A204.1 (cell line): ENCODE data around the gene NAAA.
"Not testable (repeated sequence)": the region's sequence is repeated elsewhere in the genome, so short reads cannot be mapped to it uniquely, and the experiment has no call there.

Source experiments
- FAIRE-seq: peaks from 2 replicates; lab custom pipeline; 2012; peaks lifted over from hg19 to GRCh38; lab: Jason Lieb, UNC

Gene NAAA

DNA sequence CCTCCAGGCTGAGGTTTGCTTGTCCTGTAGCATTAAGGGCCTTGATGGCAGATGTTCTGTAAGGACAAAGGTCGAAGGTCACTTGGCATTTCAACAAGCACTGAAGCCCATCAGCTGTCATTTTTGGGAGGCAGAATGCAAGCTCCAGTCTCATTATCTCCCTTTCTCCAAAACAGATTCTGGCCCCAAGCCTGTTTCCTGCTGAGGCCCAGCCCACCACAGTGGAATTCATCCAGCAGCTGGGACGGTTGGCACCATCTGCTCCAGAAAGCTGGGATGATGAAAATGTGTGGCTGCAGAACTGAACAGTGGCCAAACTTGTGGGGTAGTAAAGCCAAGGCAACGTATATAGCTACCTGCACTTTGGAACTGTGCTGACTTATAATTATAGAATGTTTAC lies 20.9 kb downstream of the NAAA start:
- no peak for FAIRE-seq

DNA sequence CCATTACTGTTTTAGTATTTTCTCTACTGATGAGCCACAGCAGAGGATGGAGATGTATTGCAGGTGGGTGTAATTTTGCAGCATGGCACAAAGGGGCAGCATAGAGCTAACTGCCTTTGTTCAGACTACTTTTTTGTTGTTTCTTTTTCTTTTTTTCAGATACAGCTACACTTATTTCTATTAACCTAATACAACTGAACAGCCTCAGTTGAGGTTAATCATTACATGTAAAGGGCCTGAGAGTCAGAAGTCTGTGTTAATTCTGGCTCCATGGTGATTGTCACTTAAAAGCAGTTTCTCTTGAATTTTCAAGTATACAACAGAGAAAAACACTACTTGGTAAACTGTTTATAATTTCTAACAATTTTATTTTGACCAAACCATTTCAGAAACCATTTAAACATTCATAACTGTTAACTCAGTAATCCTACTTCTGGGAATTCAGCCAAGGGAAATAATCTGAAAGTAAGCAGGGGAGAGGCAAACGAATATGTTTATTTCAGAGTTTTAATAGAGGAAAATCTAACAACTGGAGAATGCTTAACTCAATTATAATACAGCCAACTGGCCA lies 24.6 kb downstream of the NAAA start:
- FAIRE-seq = peak; percentile 91

DNA sequence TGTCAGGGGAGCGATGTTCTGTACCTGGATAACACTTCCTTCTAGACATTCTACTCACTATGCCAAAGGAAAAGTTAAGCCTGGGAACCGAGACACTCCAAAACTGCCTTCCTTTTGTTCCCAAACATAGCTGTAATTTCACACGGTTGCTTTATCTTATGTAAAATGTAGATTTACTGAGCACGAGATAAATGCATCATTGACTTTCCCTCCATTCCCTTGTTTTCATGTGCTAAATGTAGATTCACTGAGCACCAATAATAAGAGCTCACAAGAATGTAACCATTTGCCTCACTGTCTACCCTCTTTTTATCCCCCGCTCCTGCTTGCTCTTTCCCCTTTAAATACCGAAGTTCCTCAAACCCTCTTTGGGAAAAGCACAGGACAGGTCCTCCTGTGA lies 27.8 kb downstream of the NAAA start:
- FAIRE-seq = no peak

DNA sequence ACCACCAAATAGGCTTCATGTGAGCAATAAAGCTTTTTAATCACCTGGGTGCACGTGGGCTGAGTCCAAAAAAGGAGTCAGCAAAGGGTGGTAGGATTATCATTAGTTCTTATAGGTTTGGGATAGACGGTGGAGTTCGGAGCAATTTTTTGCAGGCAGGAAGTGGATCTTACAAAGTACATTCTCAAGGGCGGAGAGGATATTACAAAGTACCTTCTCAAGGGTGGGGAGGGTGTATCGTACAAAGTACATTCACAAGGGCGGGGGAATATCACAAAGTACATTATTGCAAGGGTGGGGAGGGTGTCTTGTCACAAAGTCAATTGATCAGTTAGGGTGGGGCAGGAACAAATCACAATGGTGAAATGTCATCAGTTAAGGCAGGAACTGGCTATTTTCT lies 30.0 kb downstream of the NAAA start:
- FAIRE-seq = not testable (repeated sequence)

DNA sequence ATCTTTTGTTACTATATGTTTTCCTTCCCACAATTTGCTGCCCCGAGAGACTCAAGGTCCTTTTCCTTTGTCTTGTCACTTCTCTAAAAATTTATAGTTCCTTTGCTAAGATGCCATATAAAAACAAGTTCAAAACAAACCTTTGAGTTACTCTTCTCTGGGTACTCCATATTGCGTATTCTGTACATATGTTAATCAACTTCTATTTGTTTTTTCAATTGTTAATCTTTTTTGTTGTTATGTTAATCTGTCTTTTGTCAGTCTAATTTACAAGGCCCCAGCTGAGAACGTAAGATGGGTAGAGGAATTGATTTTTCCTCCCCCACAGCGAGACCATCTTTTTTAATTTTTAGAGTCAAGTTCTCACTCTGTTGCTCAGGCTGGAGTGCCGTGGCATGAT lies 31.4 kb downstream of the NAAA start:
- no peak for FAIRE-seq

DNA sequence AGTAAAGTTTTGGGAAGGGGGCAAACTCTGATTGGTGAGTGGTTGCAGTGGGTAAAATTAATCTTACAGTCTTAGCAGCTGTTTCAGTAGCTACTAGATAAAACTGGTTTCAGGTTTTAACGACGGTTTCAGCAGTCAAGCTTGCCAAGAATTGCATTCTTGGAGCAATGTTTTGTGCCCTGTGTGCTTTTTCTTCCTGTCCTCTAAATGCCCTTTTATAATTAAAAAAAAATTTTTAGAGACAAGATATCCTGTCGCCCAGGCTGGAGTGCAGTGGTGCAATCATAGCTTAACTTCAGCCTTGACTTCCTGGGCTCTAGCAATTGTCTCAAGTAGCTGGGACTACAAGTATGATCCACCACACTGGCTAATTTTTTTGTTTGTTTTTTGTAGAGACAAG lies 32.3 kb downstream of the NAAA start:
- FAIRE-seq = no peak

DNA sequence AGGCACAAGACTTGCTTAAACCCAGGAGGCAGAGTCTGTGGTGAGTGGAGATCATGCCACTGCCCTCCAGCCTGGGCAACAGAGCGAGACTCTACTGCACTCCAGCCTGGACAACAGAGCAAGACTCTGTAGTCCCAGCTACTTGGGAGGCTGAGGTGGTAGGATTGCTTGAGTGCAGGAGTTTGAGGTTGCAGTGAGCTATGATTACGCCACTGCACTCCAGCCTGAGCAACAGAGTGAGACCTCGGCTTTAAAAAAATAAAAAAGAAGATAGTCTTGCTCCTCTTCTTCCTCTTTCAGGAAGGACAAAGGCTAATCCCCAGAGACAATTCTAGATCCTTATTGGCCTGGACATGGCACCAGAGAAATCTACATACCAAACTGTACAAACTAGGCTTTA lies 32.8 kb downstream of the NAAA start:
- FAIRE-seq = no peak

DNA sequence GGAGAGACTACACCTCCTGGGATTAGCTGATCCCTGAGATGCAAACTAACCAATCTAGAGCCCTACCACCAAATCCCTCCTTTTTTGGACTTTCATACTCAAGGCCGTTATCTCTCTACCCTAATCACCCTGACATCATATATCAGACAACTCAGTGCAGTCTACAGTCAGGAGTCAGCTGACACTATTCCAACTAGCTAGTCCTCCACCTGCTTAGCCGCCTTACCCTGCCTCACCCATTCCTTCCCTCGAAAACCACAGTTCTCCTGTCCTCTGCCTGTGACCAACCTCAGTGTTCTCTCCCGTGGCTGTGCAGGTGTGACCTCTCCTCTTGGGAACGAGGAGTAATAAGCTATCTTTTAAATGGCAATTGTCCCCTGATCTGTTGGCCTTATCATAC lies 36.7 kb downstream of the NAAA start:
- no peak for FAIRE-seq

DNA sequence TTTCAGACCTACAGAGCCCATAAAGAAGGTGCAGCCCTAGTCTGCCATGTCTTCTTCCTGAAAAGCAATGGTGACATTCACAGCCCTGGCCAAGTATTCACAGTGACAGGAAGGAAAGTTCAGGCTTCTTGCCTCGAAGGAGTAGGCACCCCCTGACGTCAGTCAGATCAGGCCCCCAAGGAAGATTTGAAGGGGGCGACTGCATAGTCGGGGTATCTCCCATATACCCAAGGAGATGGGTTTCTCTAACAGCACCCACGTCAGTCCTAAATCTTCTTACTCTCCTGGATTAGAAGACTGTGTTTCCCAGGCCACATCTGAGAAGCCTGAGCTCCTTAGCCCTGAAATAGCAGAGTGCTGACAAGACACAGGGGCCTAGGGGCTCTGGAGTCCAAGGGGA lies 38.5 kb downstream of the NAAA start, which contains the start of gene PPEF2:
TSS of gene PPEF2 (minus strand) at position 101 of the 400 bp plus-strand sequence. CDS start 6,127 bp downstream, outside the sequence.
- FAIRE-seq = no peak

DNA sequence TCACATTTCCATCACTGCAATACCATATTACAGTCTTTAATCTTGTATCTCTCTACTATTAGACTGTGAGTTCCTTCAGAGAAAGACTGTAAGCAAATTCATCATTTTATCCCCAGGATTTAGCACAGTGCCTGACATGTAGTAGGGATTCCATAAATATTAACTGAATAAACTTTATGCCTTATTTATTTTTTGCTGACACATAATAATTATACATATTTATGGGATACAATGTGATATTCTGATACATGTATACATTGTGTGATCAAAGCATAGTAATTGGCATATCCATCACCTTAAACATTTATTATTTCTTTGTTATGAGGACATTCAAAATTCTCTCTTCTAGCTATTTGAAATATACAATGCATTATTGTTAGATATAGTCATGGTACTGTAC lies 42.3 kb downstream of the NAAA start:
- FAIRE-seq = no peak

DNA sequence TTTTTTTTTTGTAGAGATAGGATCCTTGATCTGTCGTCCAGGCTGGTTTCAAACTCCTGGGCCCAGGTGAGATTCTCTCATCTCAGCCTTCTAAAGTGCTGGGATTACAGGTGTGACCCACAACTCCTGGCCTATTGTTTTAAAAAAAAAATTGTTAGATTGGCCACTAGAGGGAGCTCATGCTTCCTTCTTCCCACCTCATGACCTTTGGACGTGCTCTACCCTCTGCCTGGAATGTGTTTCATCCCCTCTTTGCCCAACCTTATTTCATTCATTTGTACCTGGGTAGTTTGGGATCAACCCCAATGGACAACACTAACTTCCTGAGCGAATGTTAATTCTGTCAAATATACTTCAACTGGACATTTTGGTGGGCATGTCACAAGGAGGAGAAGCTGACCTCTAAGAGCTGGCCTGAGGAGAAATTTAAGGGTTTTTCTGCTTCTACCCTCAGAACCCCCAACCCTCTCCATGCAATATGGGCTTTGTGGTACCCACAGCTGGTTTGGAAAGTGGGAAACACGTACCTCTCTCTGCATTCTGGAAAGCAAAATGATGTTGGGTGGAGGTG lies 45.0 kb downstream of the NAAA start:
- no peak for FAIRE-seq

DNA sequence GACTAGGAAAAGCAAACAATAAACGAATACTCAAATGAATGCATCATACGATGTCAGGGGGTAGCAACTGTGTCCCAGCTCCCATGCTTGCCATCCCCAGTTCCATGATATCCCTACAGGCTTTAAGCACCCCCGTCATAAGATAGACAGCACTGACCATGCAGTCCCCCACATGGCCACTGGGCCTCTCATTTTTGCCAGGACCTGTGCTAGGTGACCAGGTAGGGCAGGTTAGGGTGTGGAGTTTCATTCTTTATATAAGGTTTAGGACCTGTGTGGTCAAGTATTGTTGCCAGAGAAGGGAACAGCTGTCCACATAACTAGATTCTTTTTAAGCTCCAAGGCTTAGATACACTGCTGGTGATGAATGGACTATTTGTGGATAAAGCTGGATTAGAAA lies 48.3 kb downstream of the NAAA start:
- FAIRE-seq = no peak

DNA sequence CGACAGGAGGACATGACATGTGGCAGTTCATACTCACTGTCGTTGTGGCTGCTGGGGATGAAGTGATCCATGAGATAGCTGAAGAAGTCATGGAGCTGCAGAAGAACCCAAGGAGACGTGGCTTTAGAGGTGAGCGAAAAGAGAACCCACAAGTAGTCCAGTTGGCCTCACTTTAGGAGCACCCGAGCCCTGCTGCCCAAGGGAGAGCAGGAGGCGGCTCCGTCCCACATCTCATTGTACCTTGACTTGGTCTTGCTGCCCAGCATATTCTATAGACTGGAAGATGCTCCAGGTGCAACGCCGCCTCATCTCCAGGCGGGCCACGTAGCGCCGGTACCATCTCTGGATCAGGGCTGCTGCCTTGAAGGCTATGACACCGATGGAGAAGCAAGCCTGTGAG lies 49.2 kb downstream of the NAAA start:
- no peak for FAIRE-seq

DNA sequence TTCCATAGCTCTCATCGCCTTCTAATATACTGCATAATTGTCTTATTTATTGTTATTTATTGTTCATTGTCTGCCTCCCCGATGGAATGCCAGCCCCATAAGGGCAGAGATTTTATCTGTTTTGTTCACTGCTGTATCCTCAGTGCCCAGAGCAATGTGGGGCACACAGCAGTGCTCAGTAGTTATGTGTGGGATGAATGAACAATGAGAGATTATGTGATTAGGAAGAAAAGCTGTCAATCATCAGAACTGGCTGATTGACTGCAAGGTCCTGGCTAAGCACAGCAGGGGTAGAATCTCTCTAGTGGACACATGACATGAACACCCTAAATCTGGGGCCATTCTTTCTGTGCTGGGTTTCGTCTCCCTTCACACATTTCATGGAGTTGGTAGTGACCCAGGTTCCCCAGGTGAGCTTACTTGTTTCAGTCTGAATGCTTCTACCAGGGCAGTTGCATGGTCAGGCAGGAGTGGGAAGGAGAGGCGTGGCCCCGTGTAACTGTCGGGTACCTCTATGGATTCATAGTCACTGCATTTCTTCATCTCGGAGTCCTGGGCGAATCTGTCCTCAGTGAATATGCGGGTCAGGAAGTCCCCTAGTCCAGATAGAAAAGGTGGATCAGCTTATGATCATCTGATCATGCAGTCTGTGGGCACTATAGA lies 51.1 kb downstream of the NAAA start:
- no peak for FAIRE-seq

DNA sequence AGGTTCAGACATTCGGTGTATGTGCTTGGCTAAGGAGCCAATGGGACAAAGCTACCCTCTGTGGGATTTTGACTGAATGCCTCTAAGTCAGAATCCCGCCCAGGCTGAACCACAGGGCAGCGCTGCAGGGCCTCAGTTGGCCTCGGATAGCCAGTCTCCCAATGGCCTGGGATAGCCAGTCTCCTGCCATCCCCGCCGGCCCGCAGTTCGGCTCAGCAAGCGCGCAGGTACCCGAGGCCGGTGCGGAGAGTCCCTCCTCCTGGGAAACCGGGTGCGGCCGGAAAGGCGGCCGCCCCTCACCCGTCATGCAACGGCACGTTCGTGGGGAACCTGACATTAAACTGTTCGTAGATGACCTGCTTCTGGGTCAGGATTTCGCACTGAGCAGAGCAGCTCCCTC lies 54.7 kb downstream of the NAAA start:
- FAIRE-seq = no peak

DNA sequence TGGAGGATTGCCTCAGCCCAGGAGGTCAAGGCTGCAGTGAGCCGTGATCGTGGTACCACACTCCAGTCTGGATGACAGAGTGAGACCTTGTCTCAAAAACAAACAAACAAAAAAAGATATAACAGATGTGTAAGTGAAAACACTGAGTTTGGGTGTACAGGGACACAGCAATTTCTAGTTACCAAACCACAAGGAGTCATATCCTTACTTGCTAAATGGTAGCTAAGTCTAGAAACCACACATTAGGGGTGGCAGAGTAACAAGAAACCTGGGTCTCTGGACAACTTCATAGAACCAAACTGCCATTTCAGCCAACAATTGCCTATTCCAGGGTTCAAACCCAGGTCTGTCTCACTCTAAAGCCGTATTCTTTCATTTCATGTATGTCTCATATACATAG lies 59.3 kb downstream of the NAAA start:
- FAIRE-seq = no peak

DNA sequence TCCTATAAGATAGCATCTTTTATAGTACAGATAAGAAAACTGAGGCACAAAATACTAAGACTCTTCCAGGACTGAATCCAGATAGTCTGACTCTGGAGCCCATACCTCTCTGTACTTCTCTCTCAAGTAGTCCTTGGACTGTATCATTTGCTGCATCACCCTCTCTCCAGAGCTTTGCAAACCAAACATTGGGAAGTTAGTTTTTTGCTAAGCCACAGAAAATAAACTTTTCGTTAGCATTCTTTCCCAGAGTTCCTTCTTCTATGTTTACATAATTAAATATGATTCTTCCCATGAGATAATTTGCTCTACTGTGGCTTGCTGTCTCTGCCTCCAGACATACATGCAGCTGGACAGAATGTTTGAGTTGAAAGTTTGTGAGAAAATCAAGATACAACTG lies 60.5 kb downstream of the NAAA start:
- no peak for FAIRE-seq

DNA sequence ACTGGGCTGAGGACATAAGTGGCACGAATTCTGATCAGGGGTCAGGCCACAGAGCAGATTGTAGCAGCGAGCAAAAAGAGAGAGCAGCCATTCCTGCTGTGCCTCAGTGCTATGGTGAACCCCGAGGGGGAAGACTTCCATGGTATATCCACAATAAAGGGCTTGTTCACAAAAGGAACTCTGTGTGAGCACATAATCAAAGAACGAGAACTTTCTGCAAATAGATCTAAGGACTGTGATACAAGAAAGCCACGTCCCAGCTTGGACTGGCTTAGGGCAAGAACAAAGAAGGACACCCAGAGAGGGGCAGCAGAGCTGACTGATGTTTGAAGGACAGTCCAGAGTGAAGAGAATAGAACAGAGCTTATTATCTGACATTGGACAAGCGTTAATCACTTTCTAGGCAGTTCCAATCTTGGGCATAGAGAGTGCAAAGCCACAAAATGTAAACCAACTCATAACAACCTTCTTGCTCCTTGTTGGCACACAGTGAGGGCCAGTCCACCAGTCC lies 62.5 kb downstream of the NAAA start:
- FAIRE-seq = no peak

DNA sequence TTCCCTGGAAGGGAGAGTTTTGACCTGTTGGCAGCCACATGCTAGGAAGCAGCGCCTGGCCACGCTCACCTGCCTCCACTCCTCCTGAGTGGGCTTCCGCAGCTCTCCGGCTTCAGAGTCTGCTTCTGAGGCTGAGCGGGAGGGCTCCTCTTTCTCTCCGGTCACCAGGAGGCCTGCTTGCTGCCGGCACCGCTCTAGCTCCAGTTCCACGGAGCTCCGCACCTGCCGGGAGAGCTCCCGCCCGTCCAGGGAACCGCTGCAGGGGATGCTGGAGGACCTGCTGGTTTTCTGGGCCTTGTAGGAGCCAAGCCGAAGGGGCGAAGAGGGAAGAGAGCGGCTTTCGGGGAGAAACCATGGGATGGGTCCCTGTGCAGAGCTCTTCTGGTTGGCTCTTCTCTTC lies 64.6 kb downstream of the NAAA start:
- no peak for FAIRE-seq

DNA sequence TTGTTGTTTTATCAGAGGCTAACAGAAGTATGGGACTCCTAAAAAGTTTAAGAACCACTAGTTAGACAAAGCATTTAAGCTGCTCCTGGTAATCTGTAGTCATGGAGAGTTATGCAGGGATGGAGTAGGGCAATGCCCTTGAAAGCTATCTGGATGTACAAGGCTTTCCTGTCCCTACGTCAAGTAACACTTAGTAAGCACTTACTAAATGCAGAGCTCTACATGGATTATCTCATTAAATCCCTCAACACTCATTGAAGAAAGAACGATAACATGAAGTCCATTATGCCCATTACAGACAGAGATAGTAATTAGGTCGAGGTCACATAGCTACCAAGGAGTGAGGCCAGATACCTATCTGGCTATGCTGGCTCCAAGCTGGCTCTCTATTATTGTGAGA lies 71.7 kb downstream of the NAAA start:
- no peak for FAIRE-seq

DNA sequence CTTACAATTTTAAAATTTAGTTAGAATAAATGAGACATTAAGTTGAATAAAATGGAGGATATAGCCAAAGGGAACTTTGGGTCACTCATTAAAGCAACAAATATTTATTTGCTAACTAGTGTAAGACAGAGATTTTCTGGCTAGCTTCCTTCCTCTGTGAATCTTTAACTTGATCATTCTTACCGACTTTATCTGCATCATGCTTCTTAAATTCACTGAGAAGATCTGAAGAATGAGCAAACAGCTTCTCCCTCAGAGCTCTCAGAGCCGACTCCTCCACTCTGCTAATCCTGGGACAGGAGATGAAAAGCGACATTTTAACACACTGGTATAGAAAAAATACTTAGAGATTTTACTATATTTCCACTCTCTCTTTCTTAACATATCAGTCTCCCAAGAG lies 73.7 kb downstream of the NAAA start:
- FAIRE-seq = no peak
